Measurements from ENCODE around the gene AQP6.
"Not testable (repeated sequence)": the region's sequence is repeated elsewhere in the genome, so short reads cannot be mapped to it uniquely, and the experiment has no call there.

AQP6 gene

DNA sequence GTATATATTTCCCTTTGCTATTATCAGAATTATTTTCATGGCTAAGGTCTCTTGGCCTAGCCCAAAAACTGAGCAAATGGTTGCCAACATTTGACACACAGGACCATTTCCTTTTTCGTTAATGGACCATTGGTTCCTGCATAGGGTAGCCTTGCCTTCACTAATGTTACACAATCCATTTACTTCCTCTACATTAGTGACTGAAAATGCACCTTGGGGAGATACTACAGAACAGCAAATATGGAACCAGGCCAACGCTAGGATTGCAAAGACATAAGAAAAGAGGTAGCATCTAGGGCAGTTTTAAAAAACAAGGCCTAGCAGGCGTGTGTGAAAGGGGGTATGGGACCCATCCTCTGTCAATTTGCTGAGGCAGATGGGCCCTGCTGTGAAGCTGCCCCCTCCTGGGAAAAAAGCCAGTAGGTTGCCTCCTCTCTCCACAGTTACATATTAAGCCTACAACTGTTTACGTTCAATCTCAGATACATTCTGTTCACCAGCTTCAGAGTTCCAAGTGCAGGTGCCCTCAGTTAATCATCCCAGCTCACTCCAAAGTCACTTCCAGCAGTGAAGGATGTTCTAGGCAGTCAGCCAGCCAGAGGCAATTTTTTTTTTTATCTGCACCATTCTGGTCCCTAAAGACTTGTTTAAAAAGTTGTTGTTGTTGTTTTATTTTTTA, 15.0 kb downstream of the AQP6 start:
- TF ChIP-seq, protein P1, sequence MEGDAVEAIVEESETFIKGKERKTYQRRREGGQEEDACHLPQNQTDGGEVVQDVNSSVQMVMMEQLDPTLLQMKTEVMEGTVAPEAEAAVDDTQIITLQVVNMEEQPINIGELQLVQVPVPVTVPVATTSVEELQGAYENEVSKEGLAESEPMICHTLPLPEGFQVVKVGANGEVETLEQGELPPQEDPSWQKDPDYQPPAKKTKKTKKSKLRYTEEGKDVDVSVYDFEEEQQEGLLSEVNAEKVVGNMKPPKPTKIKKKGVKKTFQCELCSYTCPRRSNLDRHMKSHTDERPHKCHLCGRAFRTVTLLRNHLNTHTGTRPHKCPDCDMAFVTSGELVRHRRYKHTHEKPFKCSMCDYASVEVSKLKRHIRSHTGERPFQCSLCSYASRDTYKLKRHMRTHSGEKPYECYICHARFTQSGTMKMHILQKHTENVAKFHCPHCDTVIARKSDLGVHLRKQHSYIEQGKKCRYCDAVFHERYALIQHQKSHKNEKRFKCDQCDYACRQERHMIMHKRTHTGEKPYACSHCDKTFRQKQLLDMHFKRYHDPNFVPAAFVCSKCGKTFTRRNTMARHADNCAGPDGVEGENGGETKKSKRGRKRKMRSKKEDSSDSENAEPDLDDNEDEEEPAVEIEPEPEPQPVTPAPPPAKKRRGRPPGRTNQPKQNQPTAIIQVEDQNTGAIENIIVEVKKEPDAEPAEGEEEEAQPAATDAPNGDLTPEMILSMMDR (IDR thresholded peaks at IDR 0.05; ENCODE audit: borderline replicate concordance, insufficient read depth, low read depth, low read length) = no peak
- no peak overlapping the region for H3K4me3 ChIP-seq (ENCODE audit: low read depth, low read length)

DNA sequence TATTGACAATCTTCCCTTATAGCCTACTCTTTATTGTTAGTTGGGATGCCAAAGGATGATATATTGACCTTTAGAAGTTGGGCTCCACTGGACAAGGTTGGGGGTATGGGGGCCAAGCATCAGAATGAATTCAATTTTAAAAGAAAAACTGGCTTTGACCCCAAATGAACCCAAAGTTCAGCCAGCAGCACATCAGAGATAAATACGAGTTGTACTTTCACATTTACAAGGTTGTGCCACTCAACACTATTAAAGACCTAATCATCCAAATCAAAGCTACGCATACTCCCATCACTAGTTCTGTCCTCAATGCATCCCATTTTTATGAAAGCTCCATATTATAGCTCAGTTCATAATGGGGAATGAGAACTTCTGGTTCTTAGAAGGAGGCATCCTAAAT, 16.7 kb downstream of the AQP6 start:
- not testable (repeated sequence) for H3K4me3 ChIP-seq (ENCODE audit: low read depth, low read length)

DNA sequence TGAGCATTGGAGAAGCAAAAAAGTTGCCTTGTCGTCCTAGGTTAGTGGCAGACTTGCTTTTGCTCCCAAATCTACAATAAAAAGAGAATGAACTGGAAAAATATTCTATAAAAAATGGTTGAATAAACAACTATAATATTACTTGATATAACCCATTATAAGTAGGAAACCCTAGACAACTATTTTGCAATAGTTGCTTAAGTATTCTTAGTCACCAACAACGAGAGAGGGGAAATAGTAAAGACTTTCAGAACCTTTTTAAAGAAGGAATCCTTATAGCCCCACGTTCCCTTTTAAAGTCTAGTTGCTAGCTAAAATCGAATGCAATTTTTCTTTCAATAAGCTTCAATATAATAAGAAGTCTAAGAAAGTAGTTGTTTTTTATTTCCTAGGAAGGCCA, 17.5 kb downstream of the AQP6 start:
- H3K4me3 ChIP-seq (ENCODE audit: low read depth, low read length) = no peak overlapping the region
- TF ChIP-seq, protein P1 (IDR thresholded peaks at IDR 0.05; ENCODE audit: borderline replicate concordance, insufficient read depth, low read depth, low read length) = no peak

DNA sequence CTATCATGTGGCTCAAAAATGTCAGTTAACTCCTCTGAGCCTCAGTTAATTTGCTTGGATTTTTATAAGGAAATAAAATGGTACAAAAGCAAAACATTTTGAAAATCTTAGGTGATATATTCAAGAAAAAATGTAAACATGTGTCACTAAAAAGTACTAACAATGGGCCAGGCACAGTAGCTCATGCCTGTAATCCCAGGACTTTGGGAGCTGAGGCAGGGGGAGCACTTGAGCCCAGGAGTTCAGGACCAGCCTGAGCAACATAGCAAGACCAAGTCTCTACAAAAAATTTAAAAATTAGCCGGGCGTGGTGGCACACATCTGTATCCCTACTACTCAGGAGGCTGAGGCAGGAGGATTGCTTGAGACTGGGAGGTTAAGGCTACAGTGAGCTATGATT, 25.7 kb downstream of the AQP6 start:
- TF ChIP-seq, protein P1 (IDR thresholded peaks at IDR 0.05; ENCODE audit: borderline replicate concordance, insufficient read depth, low read depth, low read length) = no peak
- H3K4me3 ChIP-seq (ENCODE audit: low read depth, low read length) = no peak overlapping the region

DNA sequence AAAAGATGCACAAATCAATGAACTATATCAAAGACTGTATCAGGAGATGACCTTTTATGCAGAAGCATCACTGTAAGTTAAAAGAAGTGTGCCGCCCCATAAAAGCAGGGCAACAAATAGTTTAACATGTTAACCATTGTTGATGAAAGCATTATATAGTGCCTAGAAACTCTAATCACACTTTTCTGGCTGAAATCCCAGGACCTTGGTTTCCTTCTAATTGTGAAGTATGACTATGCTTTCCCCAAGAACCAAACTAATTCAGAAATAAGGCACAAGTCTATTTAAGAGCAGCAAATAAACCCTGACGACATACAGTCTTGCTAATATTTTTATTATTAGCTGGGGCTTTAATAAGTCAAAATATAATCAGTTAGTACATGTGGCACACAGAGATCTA, 30.8 kb downstream of the AQP6 start:
- no peak overlapping the region for H3K4me3 ChIP-seq (ENCODE audit: low read depth, low read length)
- TF ChIP-seq, protein P1 (IDR thresholded peaks at IDR 0.05; ENCODE audit: borderline replicate concordance, insufficient read depth, low read depth, low read length) = no peak

DNA sequence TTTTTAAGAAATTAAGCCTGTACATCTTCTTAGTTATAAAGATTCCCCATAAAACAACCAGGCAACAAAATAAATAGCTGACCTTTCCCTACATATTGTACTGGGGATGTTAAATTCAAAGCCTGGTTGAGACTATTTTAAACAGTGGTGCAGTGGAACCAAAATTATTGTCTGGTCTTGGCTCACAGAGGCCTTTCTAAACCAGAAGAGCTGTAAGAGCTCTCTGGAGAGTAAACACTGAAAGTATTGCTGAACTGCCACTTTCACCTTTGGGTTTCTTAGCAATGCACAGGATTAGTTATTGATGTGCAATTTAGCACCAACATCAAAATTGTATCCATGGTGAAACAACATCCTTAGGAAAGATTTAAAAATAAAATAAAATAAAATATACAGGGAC, 31.9 kb downstream of the AQP6 start:
- no peak overlapping the region for H3K4me3 ChIP-seq (ENCODE audit: low read depth, low read length)
- TF ChIP-seq, protein P1 (IDR thresholded peaks at IDR 0.05; ENCODE audit: borderline replicate concordance, insufficient read depth, low read depth, low read length) = no peak

DNA sequence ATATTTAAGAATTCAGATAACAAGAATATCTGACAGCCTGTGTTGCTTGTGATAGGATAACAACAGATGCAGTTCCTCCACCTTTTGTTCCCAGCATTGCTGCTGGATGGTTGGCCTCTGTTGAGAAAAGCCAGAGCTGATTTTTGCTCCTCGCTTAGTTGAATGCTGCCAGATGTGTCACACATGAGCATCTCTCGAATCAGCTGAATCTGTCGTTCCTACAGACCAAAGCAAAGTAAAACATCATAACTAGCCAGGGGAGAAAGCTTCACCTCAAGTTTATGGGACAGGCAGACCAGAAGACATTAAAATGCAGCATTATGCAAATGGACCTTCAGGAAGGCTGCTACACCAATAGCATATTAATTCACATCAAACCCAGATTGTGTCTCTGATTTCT, 32.4 kb downstream of the AQP6 start:
- no peak overlapping the region for H3K4me3 ChIP-seq (ENCODE audit: low read depth, low read length)
- TF ChIP-seq, protein P1 (IDR thresholded peaks at IDR 0.05; ENCODE audit: borderline replicate concordance, insufficient read depth, low read depth, low read length) = no peak
